ENCODE results near the gene EVC2. TPM values are rescaled to one million over a fixed set of nuclear protein-coding genes. Genes with fewer than 3 reads are reported as not detected.

The EVC2 gene
- total RNA-seq, 1 experiment from 2014 or later, result 6.0 TPM

GRCh38 chr4:5685296-5685695 is 23.1 kb downstream of the EVC2 start:
- H3K36me3 ChIP-seq (ENCODE audit: insufficient read depth, low read length, poor library complexity, severe bottlenecking), result peaks cover 4% of the 10 kb centered on the region
- ChIA-PET CTCF (no interaction called here), POLR2A (ENCODE audit: low non-redundant PET) (no interaction called here)
- no peaks in the 10 kb centered on the region for H3K27me3 ChIP-seq (replicated peaks; ENCODE audit: insufficient read depth, low read depth, low read length, poor library complexity)
- no TSS peak for BruUV-seq (replicated peaks)
- no peak for DNase-seq (ENCODE audit: low spot score)
- no peaks in the 10 kb centered on the region for H3K4me1 ChIP-seq (ENCODE audit: insufficient read depth, low read length, poor library complexity, severe bottlenecking)
- intact Hi-C loops (cut with micrococcal nuclease; ENCODE audit: unreplicated experiment), result no loop called here
- H3K9me3 ChIP-seq (ENCODE audit: low read depth, low read length, poor library complexity, severe bottlenecking), result no peaks in the 10 kb centered on the region
- no peak overlapping the region for H3K4me3 ChIP-seq (ENCODE audit: low read depth, low read length, poor library complexity, severe bottlenecking)
- no peak for TF ChIP-seq EZH2 (IDR thresholded peaks at IDR 0.05; ENCODE audit: borderline replicate concordance, low read depth, low read length, poor library complexity, severe bottlenecking)
- no peak for TF ChIP-seq CTCF (conservative IDR thresholded peaks at IDR 0.05; ENCODE audit: low read depth, low read length)
- no peak overlapping the region for H3K27ac ChIP-seq (ENCODE audit: low read depth, low read length, poor library complexity, severe bottlenecking)

- POLR2A ChIA-PET (ENCODE audit: low non-redundant PET), result no interaction called here
- no peak overlapping the region for H3K27ac ChIP-seq (ENCODE audit: low read depth, low read length, poor library complexity, severe bottlenecking)
- no peak overlapping the region for H3K4me3 ChIP-seq (ENCODE audit: low read depth, low read length, poor library complexity, severe bottlenecking)
- peaks cover 4% of the 10 kb centered on the region for H3K36me3 ChIP-seq (ENCODE audit: insufficient read depth, low read length, poor library complexity, severe bottlenecking)
- H3K4me1 ChIP-seq (ENCODE audit: insufficient read depth, low read length, poor library complexity, severe bottlenecking), result no peaks in the 10 kb centered on the region
- DNase-seq (ENCODE audit: low spot score), result no peak
- BruUV-seq (replicated peaks), result no TSS peak
- CTCF ChIA-PET, result no interaction called here
- H3K9me3 ChIP-seq (ENCODE audit: low read depth, low read length, poor library complexity, severe bottlenecking), result no peaks in the 10 kb centered on the region
- TF ChIP-seq CTCF (conservative IDR thresholded peaks at IDR 0.05; ENCODE audit: low read depth, low read length) (no peak), EZH2 (IDR thresholded peaks at IDR 0.05; ENCODE audit: borderline replicate concordance, low read depth, low read length, poor library complexity, severe bottlenecking) (no peak)
- no peaks in the 10 kb centered on the region for H3K27me3 ChIP-seq (replicated peaks; ENCODE audit: insufficient read depth, low read depth, low read length, poor library complexity)
- intact Hi-C loops (cut with micrococcal nuclease; ENCODE audit: unreplicated experiment), result no loop called here
Measured at GRCh38 chr4:5683566-5683965, 24.8 kb downstream of the EVC2 start.

- POLR2A ChIA-PET (ENCODE audit: low non-redundant PET), result no interaction called here
- BruUV-seq (replicated peaks), result no TSS peak
- Histone ChIP-seq H3K27ac (ENCODE audit: low read depth, low read length, poor library complexity, severe bottlenecking) (no peak overlapping the region), H3K9me3 (ENCODE audit: low read depth, low read length, poor library complexity, severe bottlenecking) (no peaks in the 10 kb centered on the region), H3K4me3 (ENCODE audit: low read depth, low read length, poor library complexity, severe bottlenecking) (no peak overlapping the region), H3K36me3 (ENCODE audit: insufficient read depth, low read length, poor library complexity, severe bottlenecking) (no peaks in the 10 kb centered on the region), H3K4me1 (ENCODE audit: insufficient read depth, low read length, poor library complexity, severe bottlenecking) (no peaks in the 10 kb centered on the region), H3K27me3 (replicated peaks; ENCODE audit: insufficient read depth, low read depth, low read length, poor library complexity) (no peaks in the 10 kb centered on the region)
- TF ChIP-seq EZH2 (IDR thresholded peaks at IDR 0.05; ENCODE audit: borderline replicate concordance, low read depth, low read length, poor library complexity, severe bottlenecking) (no peak), CTCF (conservative IDR thresholded peaks at IDR 0.05; ENCODE audit: low read depth, low read length) (no peak)
- no peak for DNase-seq (ENCODE audit: low spot score)
- CTCF ChIA-PET, result no interaction called here
- intact Hi-C loops (cut with micrococcal nuclease; ENCODE audit: unreplicated experiment), result no loop called here
Measured at GRCh38 chr4:5678977-5679376, 29.4 kb downstream of the EVC2 start.
